H1 (cell line): ENCODE results near the gene ADGRL3. TPM values are rescaled to one million over a fixed set of nuclear protein-coding genes. Genes with fewer than 3 reads are reported as not detected.

ENCODE experiments used
- ASH2L ChIP-seq: fragments of 200-600, 300-600 bp; sonication (generic); IDR thresholded peaks from one replicate; pipeline ENCODE4 v1.7.1; 2017; ENCODE audit warnings: low read length
- BRCA1 ChIP-seq: IDR thresholded peaks from 2 replicates; pipeline ENCODE4 v1.6.1; 2012; ENCODE audit warnings: low read depth, low read length, improper control_type of control experiment
- CEBPB ChIP-seq: IDR thresholded peaks from 2 replicates; pipeline ENCODE4 v1.6.1; 2012; ENCODE audit warnings: low read depth, low read length
- CHD7 ChIP-seq: fragments of 300-600 bp; sonication (generic); IDR thresholded peaks from 2 replicates; pipeline ENCODE4 v1.7.1; 2012; ENCODE audit warnings: low read length, moderate library complexity, mild to moderate bottlenecking, inconsistent platforms; ENCODE audit not compliant: insufficient replicate concordance
- CREB1 ChIP-seq: IDR thresholded peaks from 2 replicates; pipeline ENCODE4 v1.6.1; 2012; ENCODE audit warnings: inconsistent platforms
- MAFK ChIP-seq: IDR thresholded peaks from 2 replicates; pipeline ENCODE4 v1.6.1; 2012; ENCODE audit warnings: low read depth, mild to moderate bottlenecking, improper control_type of control experiment, low read length
- RXRA ChIP-seq: IDR thresholded peaks from 2 replicates; pipeline ENCODE4 v1.6.1; 2011; ENCODE audit warnings: low read depth, mild to moderate bottlenecking, low read length, moderate library complexity; ENCODE audit not compliant: insufficient read depth
- SRF ChIP-seq: IDR thresholded peaks from 2 replicates; pipeline ENCODE4 v1.6.1; 2011; ENCODE audit warnings: mild to moderate bottlenecking, low read depth, low read length, moderate library complexity
- polyA plus RNA-seq, 7 experiments: library from polyadenylated mRNA; depleted of rRNA in 3 of 7; stranded (reverse) in 5 of 7; unstranded in 2 of 7; fragments of >200 nt in 5 of 7; fragments of 200-250 nt in 2 of 7; gene quantifications; 1 replicate in 5 of 7; 2 replicates in 1 of 7; 4 replicates in 1 of 7; pipeline versions ENCODE4 v1.2.1 to v1.2.3, GENCODE V29; 2011 to 2013; ENCODE audit warnings: missing spikeins in 2 of 7, mixed read lengths in 2 of 7
- total RNA-seq: library from RNA; stranded (reverse); fragmentation: NEBNext Ultra II Directional; extraction: Animal tissue kit (Norgen Biotek cat#: 25700); gene quantifications from 2 replicates; pipeline ENCODE4 v1.2.1, GENCODE V29; 2021

The ADGRL3 gene
- total and polyA plus RNA-seq, 2 of the 8 experiments (the other 6 are each of a cell fraction or from before 2014, with no cell fraction given) = 6.6 to 13.0 TPM

- TF ChIP-seq CHD7 (no peak), CREB1 (no peak), RXRA (no peak), ASH2L (no peak), CEBPB (no peak), SRF (no peak), MAFK (no peak), BRCA1 (no peak)
Observed at GRCh38 chr4:61350932-61351331, 150.8 kb downstream of the ADGRL3 start (continued).
